ENCODE data around the gene SYT7. TPM values are rescaled to one million over a fixed set of nuclear protein-coding genes. Genes with fewer than 3 reads are reported as not detected.

SYT7 gene
- total RNA-seq, 2 donors from 2014 or later, result 8.6 to 12.2 TPM

DNA sequence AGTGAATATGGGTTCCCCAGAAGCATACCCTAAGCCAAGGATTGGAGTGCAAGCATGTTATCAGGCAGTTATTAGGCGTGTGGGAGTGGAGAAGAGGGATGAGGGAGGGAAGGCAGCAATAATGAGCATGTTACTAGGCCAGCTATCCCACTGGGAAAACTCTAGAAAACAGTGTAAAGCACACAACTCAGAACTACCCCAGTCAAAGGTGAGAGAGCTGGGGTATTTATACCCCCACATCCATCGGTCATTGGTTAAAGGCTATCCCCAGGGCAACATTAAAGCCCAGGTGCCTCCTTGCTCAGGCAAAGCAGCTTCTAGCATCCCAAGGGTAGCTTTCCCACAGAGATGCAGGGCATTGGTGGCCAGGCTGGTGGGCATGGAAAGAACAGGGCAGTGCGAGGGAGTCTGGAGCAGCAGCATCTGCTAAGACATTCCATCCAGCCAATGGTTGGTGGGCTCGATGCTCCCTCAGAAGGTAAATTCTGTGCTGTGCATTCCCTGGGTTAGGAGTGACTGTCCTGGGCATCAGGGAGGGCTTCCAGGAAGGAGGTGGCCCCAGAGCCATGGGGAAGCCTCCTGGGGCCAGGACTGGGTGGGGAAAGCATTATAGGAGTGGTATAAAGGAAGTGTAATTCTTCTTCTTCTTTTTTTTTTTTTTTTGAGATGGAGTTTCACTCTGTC, 93.4 kb downstream of the SYT7 start:
- ATAC-seq (no peak), DNase-seq (no peak)
- 93 to 95% methylated on average over 3 to 4 of the region's 4 CpGs for WGBS, 2 donors
- no peaks in the 10 kb centered on the region for H3K9me3 ChIP-seq
- H3K27ac ChIP-seq, result no peak overlapping the region
- peaks cover 18% of the 10 kb centered on the region for H3K4me1 ChIP-seq
- H3K36me3 ChIP-seq (replicated peaks in 1 of 2; ENCODE audit: insufficient read depth in 1 of 2, low read depth in 2 of 2), result no peaks in the 10 kb centered on the region
- intact Hi-C loops (cut with DNase I), result no loop called here
- TF ChIP-seq POLR2A (IDR thresholded peaks at IDR 0.05), result no peak
- TF ChIP-seq, protein P1, sequence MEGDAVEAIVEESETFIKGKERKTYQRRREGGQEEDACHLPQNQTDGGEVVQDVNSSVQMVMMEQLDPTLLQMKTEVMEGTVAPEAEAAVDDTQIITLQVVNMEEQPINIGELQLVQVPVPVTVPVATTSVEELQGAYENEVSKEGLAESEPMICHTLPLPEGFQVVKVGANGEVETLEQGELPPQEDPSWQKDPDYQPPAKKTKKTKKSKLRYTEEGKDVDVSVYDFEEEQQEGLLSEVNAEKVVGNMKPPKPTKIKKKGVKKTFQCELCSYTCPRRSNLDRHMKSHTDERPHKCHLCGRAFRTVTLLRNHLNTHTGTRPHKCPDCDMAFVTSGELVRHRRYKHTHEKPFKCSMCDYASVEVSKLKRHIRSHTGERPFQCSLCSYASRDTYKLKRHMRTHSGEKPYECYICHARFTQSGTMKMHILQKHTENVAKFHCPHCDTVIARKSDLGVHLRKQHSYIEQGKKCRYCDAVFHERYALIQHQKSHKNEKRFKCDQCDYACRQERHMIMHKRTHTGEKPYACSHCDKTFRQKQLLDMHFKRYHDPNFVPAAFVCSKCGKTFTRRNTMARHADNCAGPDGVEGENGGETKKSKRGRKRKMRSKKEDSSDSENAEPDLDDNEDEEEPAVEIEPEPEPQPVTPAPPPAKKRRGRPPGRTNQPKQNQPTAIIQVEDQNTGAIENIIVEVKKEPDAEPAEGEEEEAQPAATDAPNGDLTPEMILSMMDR (IDR thresholded peaks at IDR 0.05), result no peak
- no peak overlapping the region for H3K4me3 ChIP-seq
- H3K27me3 ChIP-seq, result no peaks in the 10 kb centered on the region

DNA sequence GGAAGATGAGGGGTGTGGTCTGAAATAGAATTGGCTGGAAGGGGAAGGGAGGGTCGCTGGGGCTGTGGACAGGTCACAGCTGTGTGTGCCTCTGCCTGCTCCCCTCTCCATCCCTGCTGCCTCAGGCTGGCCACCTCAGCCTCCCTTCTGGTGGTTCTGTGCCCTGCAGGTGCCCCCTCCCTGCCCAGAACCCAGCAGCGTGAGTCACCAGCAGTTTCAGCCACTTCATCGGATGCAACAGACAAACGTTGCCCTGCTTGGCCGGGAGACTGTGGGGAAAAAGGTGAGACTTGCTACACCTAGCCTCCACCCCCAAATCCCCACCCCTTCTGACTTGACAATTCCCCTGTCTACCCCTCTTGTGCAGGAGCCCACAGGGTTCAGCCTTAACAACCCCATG, 94.1 kb downstream of the SYT7 start:
- Histone ChIP-seq H3K36me3 (replicated peaks in 1 of 2; ENCODE audit: insufficient read depth in 1 of 2, low read depth in 2 of 2) (no peaks in the 10 kb centered on the region), H3K4me3 (no peak overlapping the region), H3K9me3 (no peaks in the 10 kb centered on the region), H3K4me1 (peaks cover 18% of the 10 kb centered on the region), H3K27ac (no peak overlapping the region), H3K27me3 (no peaks in the 10 kb centered on the region)
- ATAC-seq (no peak), DNase-seq (no peak)
- TF ChIP-seq, protein P1 (IDR thresholded peaks at IDR 0.05), result no peak
- TF ChIP-seq POLR2A (IDR thresholded peaks at IDR 0.05), result no peak
- WGBS, 2 donors, result 90 to 92% methylated on average over 2 to 5 of the region's 5 CpGs
- intact Hi-C loops (cut with DNase I), result no loop called here

DNA sequence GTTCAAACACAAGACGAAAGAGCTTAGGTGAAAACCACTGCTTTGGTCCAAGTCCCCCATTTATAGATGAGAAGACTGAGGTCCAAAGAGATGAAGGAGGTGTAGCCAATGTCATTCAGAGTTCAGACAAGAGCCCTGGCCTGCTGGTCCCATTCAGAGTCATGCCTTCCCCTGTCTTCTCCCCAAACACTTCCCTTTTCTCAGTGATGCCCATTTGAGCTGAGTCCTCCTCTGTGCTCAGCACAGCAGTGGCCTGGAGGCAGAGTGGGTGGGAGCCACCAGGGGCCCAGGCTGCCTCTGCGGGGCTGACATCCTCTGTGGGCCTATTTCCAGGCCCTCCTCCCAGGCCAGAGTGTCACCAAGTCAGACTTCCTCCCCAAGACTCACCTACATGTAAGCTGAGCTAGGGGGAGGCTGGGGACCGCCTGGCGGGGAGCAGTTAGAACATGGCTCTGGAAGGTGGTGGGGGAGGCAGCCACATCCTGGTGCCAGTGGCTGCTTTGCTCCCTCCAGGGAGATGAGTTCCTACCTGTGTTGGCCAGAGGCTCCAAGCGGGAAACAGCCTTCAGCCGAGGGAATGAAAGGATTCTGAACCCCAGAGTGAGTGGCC, 94.8 kb downstream of the SYT7 start:
- DNase-seq (no peak), ATAC-seq (no peak)
- Histone ChIP-seq H3K27ac (no peak overlapping the region), H3K4me1 (peaks cover 18% of the 10 kb centered on the region), H3K36me3 (replicated peaks in 1 of 2; ENCODE audit: insufficient read depth in 1 of 2, low read depth in 2 of 2) (no peaks in the 10 kb centered on the region), H3K27me3 (no peaks in the 10 kb centered on the region), H3K4me3 (no peak overlapping the region), H3K9me3 (no peaks in the 10 kb centered on the region)
- 86 to 92% methylated on average over 5 to 6 of the region's 6 CpGs for WGBS, 2 donors
- no peak for TF ChIP-seq POLR2A (IDR thresholded peaks at IDR 0.05)
- TF ChIP-seq, protein P1 (IDR thresholded peaks at IDR 0.05), result no peak
- intact Hi-C loops (cut with DNase I), result no loop called here

DNA sequence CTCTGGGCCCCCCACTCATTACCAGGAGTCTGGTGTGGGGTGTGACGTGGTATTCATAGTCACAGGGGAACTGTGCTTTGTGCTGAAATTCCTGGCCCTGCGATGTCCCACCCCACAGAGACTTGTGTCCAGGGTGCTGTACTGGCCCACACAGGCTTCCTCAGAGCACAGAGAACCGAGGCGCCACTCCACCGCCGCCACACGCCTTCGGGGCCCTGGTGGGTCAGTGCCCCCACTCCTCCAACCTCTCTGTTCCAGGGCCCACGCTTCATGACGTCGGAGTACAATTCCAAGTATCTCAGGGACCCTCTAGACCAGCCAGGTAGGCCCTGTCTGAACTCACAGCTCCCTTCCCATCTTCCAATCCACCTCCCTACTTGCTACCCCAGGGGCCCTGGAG, 95.8 kb downstream of the SYT7 start:
- Histone ChIP-seq H3K27ac (no peak overlapping the region), H3K4me3 (no peak overlapping the region), H3K36me3 (replicated peaks in 1 of 2; ENCODE audit: insufficient read depth in 1 of 2, low read depth in 2 of 2) (no peaks in the 10 kb centered on the region), H3K4me1 (peaks cover 18% of the 10 kb centered on the region), H3K9me3 (no peaks in the 10 kb centered on the region), H3K27me3 (no peaks in the 10 kb centered on the region)
- ATAC-seq, result no peak
- intact Hi-C loops (cut with DNase I), result no loop called here
- 84 to 90% methylated on average over 11 of the region's 11 CpGs for WGBS, 2 donors
- no peak for DNase-seq
- TF ChIP-seq, protein P1 (IDR thresholded peaks at IDR 0.05), result no peak
- no peak for TF ChIP-seq POLR2A (IDR thresholded peaks at IDR 0.05)

DNA sequence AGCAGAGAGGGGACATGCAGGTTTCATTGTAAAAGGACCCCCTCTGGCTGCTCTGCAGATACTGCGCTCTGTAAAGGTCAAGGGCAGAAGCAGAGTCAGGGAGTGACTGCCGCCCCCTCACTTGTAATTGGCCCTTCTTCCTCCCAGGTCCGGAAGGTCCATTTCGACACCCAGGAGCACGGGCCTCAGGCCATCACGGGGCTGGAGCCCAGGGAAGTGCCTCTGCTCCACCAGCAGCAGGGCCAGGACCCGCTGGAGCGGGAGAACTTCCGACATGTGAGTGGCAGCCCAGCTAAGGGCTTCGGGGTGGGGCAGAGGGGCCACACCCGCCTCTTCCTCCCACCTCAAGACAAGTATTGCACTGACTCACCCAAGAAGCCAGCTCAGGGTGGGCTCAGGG, 96.3 kb downstream of the SYT7 start:
- no peak for DNase-seq
- Histone ChIP-seq H3K4me3 (no peak overlapping the region), H3K36me3 (replicated peaks in 1 of 2; ENCODE audit: insufficient read depth in 1 of 2, low read depth in 2 of 2) (no peaks in the 10 kb centered on the region), H3K27me3 (no peaks in the 10 kb centered on the region), H3K4me1 (peaks cover 15% of the 10 kb centered on the region), H3K9me3 (no peaks in the 10 kb centered on the region), H3K27ac (no peak overlapping the region)
- 83 to 87% methylated on average over 9 to 11 of the region's 11 CpGs for WGBS, 2 donors
- no peak for ATAC-seq
- intact Hi-C loops (cut with DNase I), result no loop called here
- no peak for TF ChIP-seq POLR2A (IDR thresholded peaks at IDR 0.05)
- TF ChIP-seq, protein P1 (IDR thresholded peaks at IDR 0.05), result no peak
